HepG2 (cell line): ENCODE data around the gene FGF19. TPM values are rescaled to one million over a fixed set of nuclear protein-coding genes. Genes with fewer than 3 reads are reported as not detected.

ENCODE experiments used
- DNMT3B ChIP-seq: conservative IDR thresholded peaks from 2 replicates; pipeline ENCODE4 v1.6.1; 2016; ENCODE audit warnings: missing biosample characterization, control low read depth
- E2F5 ChIP-seq: sonication (generic); formaldehyde crosslinking; conservative IDR thresholded peaks from 2 replicates; pipeline ENCODE4 v1.4.0; 2020; ENCODE audit warnings: missing genetic modification reagents
- EHMT2 ChIP-seq: fragments of 200-600 bp; sonication (generic); IDR thresholded peaks from 2 replicates; pipeline ENCODE4 v1.7.0; 2017; ENCODE audit warnings: antibody characterized with exemption, low read depth, low read length, borderline replicate concordance
- ESRRA ChIP-seq: sonication (generic); formaldehyde crosslinking; IDR thresholded peaks from 2 replicates; pipeline ENCODE4 v1.5.1; 2020; ENCODE audit warnings: mild to moderate bottlenecking, low read depth, missing genetic modification reagents
- FOSL1 ChIP-seq: sonication (generic); formaldehyde crosslinking; IDR thresholded peaks from 2 replicates; pipeline ENCODE4 v1.9.0; 2021; ENCODE audit warnings: missing genetic modification reagents, borderline replicate concordance
- FOXC1 ChIP-seq: sonication (generic); formaldehyde crosslinking; IDR thresholded peaks from 2 replicates; pipeline ENCODE4 v1.8.0; 2022; ENCODE audit warnings: mild to moderate bottlenecking, missing genetic modification reagents, borderline replicate concordance
- GABPA ChIP-seq, 2 experiments: IDR thresholded peaks; 2 replicates each; pipeline ENCODE4 v1.6.1; 2011 to 2016; ENCODE audit warnings: low read depth in 2 of 2, low read length in 1 of 2, missing biosample characterization in 1 of 2, missing genetic modification characterization in 1 of 2
- ISL2 ChIP-seq: sonication (generic); formaldehyde crosslinking; IDR thresholded peaks from 2 replicates; pipeline ENCODE4 v1.5.0; 2020; ENCODE audit warnings: missing genetic modification reagents
- MAX ChIP-seq: IDR thresholded peaks from 2 replicates; pipeline ENCODE4 v1.6.1; 2012; ENCODE audit warnings: inconsistent platforms
- PATZ1 ChIP-seq: sonication (generic); formaldehyde crosslinking; IDR thresholded peaks from 2 replicates; pipeline ENCODE4 v1.4.0; 2020; ENCODE audit warnings: missing genetic modification reagents
- PLRG1 ChIP-seq: fragments of 450-650 bp; conservative IDR thresholded peaks from 2 replicates; pipeline ENCODE4 v1.6.1; 2016
- POLR2AphosphoS2 ChIP-seq: IDR thresholded peaks from 2 replicates; pipeline ENCODE4 v1.6.1; 2011; ENCODE audit warnings: low read depth, low read length, improper control_type of control experiment
- TBL1XR1 ChIP-seq: fragments of 150-350 bp; IDR thresholded peaks from 2 replicates; pipeline ENCODE4 v1.6.1; 2014; ENCODE audit warnings: borderline replicate concordance, low read length; ENCODE audit not compliant: partially characterized antibody
- TRIM24 ChIP-seq: sonication (generic); formaldehyde crosslinking; IDR thresholded peaks from 2 replicates; pipeline ENCODE4 v1.8.0; 2022; ENCODE audit warnings: mild to moderate bottlenecking, missing genetic modification reagents
- ZBTB39 ChIP-seq: sonication (generic); formaldehyde crosslinking; IDR thresholded peaks from 2 replicates; pipeline ENCODE4 v1.5.0; 2020; ENCODE audit warnings: missing genetic modification reagents
- ZBTB7B ChIP-seq: sonication (generic); formaldehyde crosslinking; IDR thresholded peaks from 2 replicates; pipeline ENCODE4 v1.4.0; 2020; ENCODE audit warnings: missing genetic modification reagents
- ZNF558 ChIP-seq: sonication (generic); formaldehyde crosslinking; IDR thresholded peaks from 2 replicates; pipeline ENCODE4 v1.9.0; 2022; ENCODE audit warnings: mild to moderate bottlenecking, missing genetic modification reagents, borderline replicate concordance
- ZNF616 ChIP-seq: sonication (generic); formaldehyde crosslinking; IDR thresholded peaks from 2 replicates; pipeline ENCODE4 v1.5.0; 2020; ENCODE audit warnings: low read depth, mild to moderate bottlenecking, missing genetic modification reagents
- polyA plus RNA-seq, 8 experiments: library from polyadenylated mRNA; depleted of rRNA in 3 of 8; stranded (reverse) in 7 of 8; unstranded in 1 of 8; fragments of >200 nt; fragmentation: Illumina TruSeq in 4 of 8; extraction: Trizol in 4 of 8; gene quantifications; 2 replicates each; pipeline versions ENCODE4 v1.2.1 to v1.2.3, GENCODE V29; 2011 to 2016; ENCODE audit warnings: low read depth in 4 of 8, missing spikeins in 1 of 8, mixed read lengths in 1 of 8; ENCODE audit not compliant: insufficient read depth in 1 of 8
- total RNA-seq, 5 experiments: library from RNA; depleted of rRNA; stranded (reverse); fragments of >200 nt; fragmentation: Illumina TruSeq; extraction: Trizol; gene quantifications; 2 replicates each; pipeline ENCODE4 v1.2.3, GENCODE V29; 2016; ENCODE audit warnings: low read depth in 1 of 5
- TF ChIP-seq, protein P1 (sequence below): sonication (generic); formaldehyde crosslinking; IDR thresholded peaks from 2 replicates; pipeline ENCODE4 v1.5.1; 2020; ENCODE audit warnings: mild to moderate bottlenecking, missing genetic modification reagents, moderate library complexity
- TF ChIP-seq, protein P2 (sequence below): sonication (generic); formaldehyde crosslinking; IDR thresholded peaks from 2 replicates; pipeline ENCODE4 v1.8.0; 2022; ENCODE audit warnings: mild to moderate bottlenecking, missing genetic modification reagents, moderate library complexity

The FGF19 gene
- total and polyA plus RNA-seq, 2 of the 13 experiments (the other 11 are each of a cell fraction or from before 2014, with no cell fraction given), result 0.07 TPM; not detected in 1

- TF ChIP-seq FOSL1 (CRISPR knock-in tag) (peak; percentile 39; the same call in 1 of the 2 replicates), PATZ1 (CRISPR knock-in tag) (peak; percentile 81), ZBTB7B (CRISPR knock-in tag) (no peak), TRIM24 (CRISPR knock-in tag) (no peak), ESRRA (CRISPR knock-in tag) (no peak; the same call in 1 of the 2 replicates), POLR2AphosphoS2 (no peak), E2F5 (no peak), FOXC1 (CRISPR knock-in tag) (no peak), PLRG1 (no peak), ZBTB39 (CRISPR knock-in tag) (no peak), ISL2 (CRISPR knock-in tag) (no peak; the same call in 1 of the 2 replicates), GABPA (IDR thresholded peaks at IDR 0.05; ENCODE audit: low read depth, low read length) (no peak), GABPA (CRISPR knock-in tag; IDR thresholded peaks at IDR 0.05; ENCODE audit: low read depth) (peak; percentile 32; the same call in 1 of the 2 replicates), ZNF558 (no peak), MAX (no peak), ZNF616 (no peak), DNMT3B (CRISPR knock-in tag) (no peak), EHMT2 (no peak), TBL1XR1 (no peak)
- TF ChIP-seq, protein P1, sequence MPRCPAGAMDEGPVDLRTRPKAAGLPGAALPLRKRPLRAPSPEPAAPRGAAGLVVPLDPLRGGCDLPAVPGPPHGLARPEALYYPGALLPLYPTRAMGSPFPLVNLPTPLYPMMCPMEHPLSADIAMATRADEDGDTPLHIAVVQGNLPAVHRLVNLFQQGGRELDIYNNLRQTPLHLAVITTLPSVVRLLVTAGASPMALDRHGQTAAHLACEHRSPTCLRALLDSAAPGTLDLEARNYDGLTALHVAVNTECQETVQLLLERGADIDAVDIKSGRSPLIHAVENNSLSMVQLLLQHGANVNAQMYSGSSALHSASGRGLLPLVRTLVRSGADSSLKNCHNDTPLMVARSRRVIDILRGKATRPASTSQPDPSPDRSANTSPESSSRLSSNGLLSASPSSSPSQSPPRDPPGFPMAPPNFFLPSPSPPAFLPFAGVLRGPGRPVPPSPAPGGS (CRISPR knock-in tag), result no peak
- TF ChIP-seq, protein P2, sequence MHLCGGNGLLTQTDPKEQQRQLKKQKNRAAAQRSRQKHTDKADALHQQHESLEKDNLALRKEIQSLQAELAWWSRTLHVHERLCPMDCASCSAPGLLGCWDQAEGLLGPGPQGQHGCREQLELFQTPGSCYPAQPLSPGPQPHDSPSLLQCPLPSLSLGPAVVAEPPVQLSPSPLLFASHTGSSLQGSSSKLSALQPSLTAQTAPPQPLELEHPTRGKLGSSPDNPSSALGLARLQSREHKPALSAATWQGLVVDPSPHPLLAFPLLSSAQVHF (CRISPR knock-in tag), result no peak
Measured at GRCh38 chr11:69700278-69701140, 3.3 kb downstream of the FGF19 start (continued).
